ENCODE measurements around the gene MACC1.

DNA sequence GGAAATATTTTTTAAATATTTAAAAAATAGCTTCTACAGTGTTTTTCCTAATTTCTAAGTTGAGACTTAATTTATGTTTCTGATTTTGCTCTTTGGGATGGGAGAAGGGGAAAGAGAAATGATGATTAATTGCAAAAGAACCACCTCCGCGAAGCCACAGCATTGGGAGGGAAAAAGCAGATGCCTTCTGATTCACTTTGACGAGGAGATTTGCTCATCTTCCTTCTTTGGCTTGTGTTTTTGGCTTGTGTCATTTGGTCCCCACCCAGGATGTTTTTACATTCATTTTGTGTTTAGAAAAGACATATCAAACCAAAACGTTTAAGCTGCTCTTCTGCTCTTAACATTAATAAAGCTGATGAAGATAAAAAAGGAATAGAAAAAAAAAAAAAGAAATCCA, 121.7 kb downstream of the MACC1 start:
- TF ChIP-seq, protein P1, sequence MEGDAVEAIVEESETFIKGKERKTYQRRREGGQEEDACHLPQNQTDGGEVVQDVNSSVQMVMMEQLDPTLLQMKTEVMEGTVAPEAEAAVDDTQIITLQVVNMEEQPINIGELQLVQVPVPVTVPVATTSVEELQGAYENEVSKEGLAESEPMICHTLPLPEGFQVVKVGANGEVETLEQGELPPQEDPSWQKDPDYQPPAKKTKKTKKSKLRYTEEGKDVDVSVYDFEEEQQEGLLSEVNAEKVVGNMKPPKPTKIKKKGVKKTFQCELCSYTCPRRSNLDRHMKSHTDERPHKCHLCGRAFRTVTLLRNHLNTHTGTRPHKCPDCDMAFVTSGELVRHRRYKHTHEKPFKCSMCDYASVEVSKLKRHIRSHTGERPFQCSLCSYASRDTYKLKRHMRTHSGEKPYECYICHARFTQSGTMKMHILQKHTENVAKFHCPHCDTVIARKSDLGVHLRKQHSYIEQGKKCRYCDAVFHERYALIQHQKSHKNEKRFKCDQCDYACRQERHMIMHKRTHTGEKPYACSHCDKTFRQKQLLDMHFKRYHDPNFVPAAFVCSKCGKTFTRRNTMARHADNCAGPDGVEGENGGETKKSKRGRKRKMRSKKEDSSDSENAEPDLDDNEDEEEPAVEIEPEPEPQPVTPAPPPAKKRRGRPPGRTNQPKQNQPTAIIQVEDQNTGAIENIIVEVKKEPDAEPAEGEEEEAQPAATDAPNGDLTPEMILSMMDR (conservative IDR thresholded peaks at IDR 0.05): no peak
- no peak for TF ChIP-seq ZFX (IDR thresholded peaks at IDR 0.05)

All from C4-2B (cell line).